GM23338 (cell line): Measurements from ENCODE around the gene CIAO3. TPM values are rescaled to one million over a fixed set of nuclear protein-coding genes. Genes with fewer than 3 reads are reported as not detected.

Experiments
- ATAC-seq: fragments of 200-7000 bp; cut with Tn5 transposase; 3 replicates; pipeline ENCODE4 v1.9.1; 2020
- DNase-seq: peaks from one replicate; pipeline ENCODE4 v3.0.0-alpha.2; 2015; ENCODE audit warnings: low spot score
- H2AFZ ChIP-seq: fragments of 200-600 bp; sonication (generic); 2 replicates; pipeline ENCODE4 v1.8.0; 2016; ENCODE audit warnings: antibody characterized with exemption, mild to moderate bottlenecking, moderate library complexity
- H3F3A ChIP-seq: fragments of 200-600 bp; sonication (generic); replicated peaks from 2 replicates; pipeline ENCODE4 v1.8.0; 2017; ENCODE audit warnings: antibody characterized with exemption, mixed run types, low read depth
- H3K27ac ChIP-seq: fragments of 200-600 bp; sonication (generic); 2 replicates; pipeline ENCODE4 v1.6.1; 2016; ENCODE audit warnings: low read depth
- H3K27me3 ChIP-seq: fragments of 200-600 bp; sonication (generic); 2 replicates; pipeline ENCODE4 v1.8.0; 2016; ENCODE audit warnings: mild to moderate bottlenecking, mixed run types, moderate library complexity; ENCODE audit not compliant: insufficient read depth
- H3K36me3 ChIP-seq: fragments of 200-600 bp; sonication (generic); 2 replicates; pipeline ENCODE4 v1.8.0; 2016; ENCODE audit warnings: mild to moderate bottlenecking; ENCODE audit not compliant: insufficient read depth
- H3K4me1 ChIP-seq: fragments of 200-600 bp; sonication (generic); 2 replicates; pipeline ENCODE4 v1.8.0; 2016; ENCODE audit warnings: mild to moderate bottlenecking, moderate library complexity; ENCODE audit not compliant: insufficient read depth
- H3K4me2 ChIP-seq: fragments of 200-600 bp; sonication (generic); 2 replicates; pipeline ENCODE4 v1.7.1; 2017; ENCODE audit warnings: mixed run types
- H3K4me3 ChIP-seq: fragments of 200-600 bp; sonication (generic); 2 replicates; pipeline ENCODE4 v1.6.1; 2016; ENCODE audit warnings: mixed run types
- H3K79me2 ChIP-seq: fragments of 200-600 bp; sonication (generic); replicated peaks from 2 replicates; pipeline ENCODE4 v1.8.0; 2017; ENCODE audit warnings: mild to moderate bottlenecking; ENCODE audit not compliant: insufficient read depth
- H3K9me2 ChIP-seq: fragments of 200-600 bp; sonication (generic); 2 replicates; pipeline ENCODE4 v1.8.0; 2017; ENCODE audit not compliant: insufficient read depth
- H4K20me1 ChIP-seq: fragments of 200-600 bp; sonication (generic); replicated peaks from 2 replicates; pipeline ENCODE4 v1.8.0; 2017; ENCODE audit warnings: mild to moderate bottlenecking; ENCODE audit not compliant: insufficient read depth
- H3K27ac Mint-ChIP-seq: 2 replicates; pipeline ENCODE4 v1.8.0; 2020; ENCODE audit warnings: inconsistent platforms, mild to moderate bottlenecking, moderate library complexity, mixed read lengths
- H3K27me3 Mint-ChIP-seq: 3 replicates; pipeline ENCODE4 v1.8.0; 2022; ENCODE audit warnings: low read depth, mild to moderate bottlenecking, moderate library complexity, mixed read lengths, inconsistent platforms; ENCODE audit not compliant: insufficient read depth, poor library complexity
- H3K36me3 Mint-ChIP-seq: 3 replicates; pipeline ENCODE4 v1.8.0; 2021; ENCODE audit warnings: low read depth, mild to moderate bottlenecking, inconsistent platforms, moderate library complexity, mixed read lengths
- H3K4me1 Mint-ChIP-seq: 3 replicates; pipeline ENCODE4 v1.8.0; 2020; ENCODE audit warnings: mild to moderate bottlenecking, inconsistent platforms, mixed read lengths
- H3K4me3 Mint-ChIP-seq: 3 replicates; pipeline ENCODE4 v1.8.0; 2021; ENCODE audit warnings: moderate library complexity, mild to moderate bottlenecking, inconsistent platforms, mixed read lengths
- H3K9me3 Mint-ChIP-seq: 3 replicates; pipeline ENCODE4 v1.8.0; 2020; ENCODE audit warnings: moderate library complexity, mild to moderate bottlenecking, inconsistent platforms, mixed read lengths
- CREB1 ChIP-seq: fragments of 250-450 bp; sonication (Bioruptor Pico); IDR thresholded peaks from 2 replicates; pipeline ENCODE4 v1.5.0; 2020; ENCODE audit warnings: low read depth, mild to moderate bottlenecking, moderate library complexity
- EZH2 ChIP-seq: fragments of 200-600 bp; sonication (generic); IDR thresholded peaks from one replicate; pipeline ENCODE4 v1.8.0; 2017; ENCODE audit warnings: antibody characterized with exemption, mild to moderate bottlenecking, low read depth; ENCODE audit not compliant: unreplicated experiment
- EZH2phosphoT487 ChIP-seq: fragments of 200-600 bp; sonication (generic); IDR thresholded peaks from one replicate; pipeline ENCODE4 v1.8.1; 2018; ENCODE audit warnings: antibody characterized with exemption; ENCODE audit not compliant: unreplicated experiment
- JUNB ChIP-seq: IDR thresholded peaks from one replicate; pipeline ENCODE4 v1.6.1; 2016; ENCODE audit warnings: antibody characterized with exemption; ENCODE audit not compliant: unreplicated experiment
- NANOG ChIP-seq: IDR thresholded peaks from 2 replicates; pipeline ENCODE4 v1.6.1; 2016; ENCODE audit warnings: antibody characterized with exemption, borderline replicate concordance
- POLR2AphosphoS5 ChIP-seq: IDR thresholded peaks from 2 replicates; pipeline ENCODE4 v1.6.1; 2016; ENCODE audit warnings: antibody characterized with exemption, low read depth
- STAT1 ChIP-seq: IDR thresholded peaks from one replicate; pipeline ENCODE4 v1.6.1; 2016; ENCODE audit warnings: antibody characterized with exemption; ENCODE audit not compliant: unreplicated experiment
- ZNF114 ChIP-seq: fragments of 250-450 bp; sonication (Bioruptor Pico); IDR thresholded peaks from 2 replicates; pipeline ENCODE4 v1.5.0; 2020; ENCODE audit warnings: mild to moderate bottlenecking, moderate library complexity
- ZNF331 ChIP-seq: fragments of 250-450 bp; sonication (Bioruptor Pico); IDR thresholded peaks from 2 replicates; pipeline ENCODE4 v1.5.0; 2020; ENCODE audit warnings: low read depth, mild to moderate bottlenecking, moderate library complexity
- polyA plus RNA-seq: library from polyadenylated mRNA; unstranded; fragments of >200 nt; fragmentation: Nextera tagmentation; extraction: Ambion mirVana; gene quantifications from 2 replicates; pipeline ENCODE4 v1.2.1, GENCODE V29; 2016
- total RNA-seq: library from RNA; depleted of rRNA; stranded (reverse); fragments of >200 nt; shearing (Covaris generic); gene quantifications from 2 replicates; pipeline ENCODE4 v1.2.3, GENCODE V29; 2014
- TF ChIP-seq, protein P1 (sequence below): IDR thresholded peaks from 2 replicates; pipeline ENCODE4 v1.6.1; 2016; ENCODE audit warnings: antibody characterized with exemption
- TF ChIP-seq, protein P2 (sequence below), 2 experiments: fragments of 200-600 bp in 1 of 2; sonication (generic) in 1 of 2; conservative IDR thresholded peaks; 2 replicates each; pipeline versions ENCODE4 v1.5.1 to v1.6.1; 2016 to 2017; ENCODE audit warnings: antibody characterized with exemption in 2 of 2, low read depth in 2 of 2, mild to moderate bottlenecking in 2 of 2, moderate library complexity in 1 of 2

CIAO3 gene
- total and polyA plus RNA-seq, 2 experiments from 2014 or later = 13.0 to 42.3 TPM

- H3K27me3 ChIP-seq = peaks cover 53% of the 10 kb centered on the region
- TF ChIP-seq CREB1 (CRISPR knock-in tag) (no peak), ZNF114 (no peak), STAT1 (no peak), ZNF331 (no peak), NANOG (no peak), POLR2AphosphoS5 (no peak)
- TF ChIP-seq, protein P1, sequence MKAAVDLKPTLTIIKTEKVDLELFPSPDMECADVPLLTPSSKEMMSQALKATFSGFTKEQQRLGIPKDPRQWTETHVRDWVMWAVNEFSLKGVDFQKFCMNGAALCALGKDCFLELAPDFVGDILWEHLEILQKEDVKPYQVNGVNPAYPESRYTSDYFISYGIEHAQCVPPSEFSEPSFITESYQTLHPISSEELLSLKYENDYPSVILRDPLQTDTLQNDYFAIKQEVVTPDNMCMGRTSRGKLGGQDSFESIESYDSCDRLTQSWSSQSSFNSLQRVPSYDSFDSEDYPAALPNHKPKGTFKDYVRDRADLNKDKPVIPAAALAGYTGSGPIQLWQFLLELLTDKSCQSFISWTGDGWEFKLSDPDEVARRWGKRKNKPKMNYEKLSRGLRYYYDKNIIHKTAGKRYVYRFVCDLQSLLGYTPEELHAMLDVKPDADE = no peak
- TF ChIP-seq, protein P2, sequence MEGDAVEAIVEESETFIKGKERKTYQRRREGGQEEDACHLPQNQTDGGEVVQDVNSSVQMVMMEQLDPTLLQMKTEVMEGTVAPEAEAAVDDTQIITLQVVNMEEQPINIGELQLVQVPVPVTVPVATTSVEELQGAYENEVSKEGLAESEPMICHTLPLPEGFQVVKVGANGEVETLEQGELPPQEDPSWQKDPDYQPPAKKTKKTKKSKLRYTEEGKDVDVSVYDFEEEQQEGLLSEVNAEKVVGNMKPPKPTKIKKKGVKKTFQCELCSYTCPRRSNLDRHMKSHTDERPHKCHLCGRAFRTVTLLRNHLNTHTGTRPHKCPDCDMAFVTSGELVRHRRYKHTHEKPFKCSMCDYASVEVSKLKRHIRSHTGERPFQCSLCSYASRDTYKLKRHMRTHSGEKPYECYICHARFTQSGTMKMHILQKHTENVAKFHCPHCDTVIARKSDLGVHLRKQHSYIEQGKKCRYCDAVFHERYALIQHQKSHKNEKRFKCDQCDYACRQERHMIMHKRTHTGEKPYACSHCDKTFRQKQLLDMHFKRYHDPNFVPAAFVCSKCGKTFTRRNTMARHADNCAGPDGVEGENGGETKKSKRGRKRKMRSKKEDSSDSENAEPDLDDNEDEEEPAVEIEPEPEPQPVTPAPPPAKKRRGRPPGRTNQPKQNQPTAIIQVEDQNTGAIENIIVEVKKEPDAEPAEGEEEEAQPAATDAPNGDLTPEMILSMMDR (conservative IDR thresholded peaks at IDR 0.05; ENCODE audit: low read depth in 2 of 2) = no peak
- peaks cover 12% of the 10 kb centered on the region; the same call in 1 of the 2 replicates for H3K4me1 ChIP-seq
- H3K4me2 ChIP-seq = peak overlapping the region; percentile 81
- H3K4me1 Mint-ChIP-seq = peaks cover 13% of the 10 kb centered on the region; the same call in 2 of the 3 replicates
- DNase-seq (peak; percentile 67), ATAC-seq (peak; percentile 2)
- H3K27ac Mint-ChIP-seq = no peak overlapping the region
- H3K4me3 Mint-ChIP-seq = peak overlapping the region; percentile 64
- H3K9me2 ChIP-seq = no peaks in the 10 kb centered on the region
- no peak overlapping the region for H3K27ac ChIP-seq
- H3K79me2 ChIP-seq = no peaks in the 10 kb centered on the region
- H2AFZ ChIP-seq = no peak overlapping the region
- H3K36me3 Mint-ChIP-seq = no peaks in the 10 kb centered on the region
- no peaks in the 10 kb centered on the region for H3K36me3 ChIP-seq
- H3K27me3 Mint-ChIP-seq = peaks cover 44% of the 10 kb centered on the region
- no peaks in the 10 kb centered on the region for H4K20me1 ChIP-seq
- H3F3A ChIP-seq = no peaks in the 10 kb centered on the region
- H3K9me3 Mint-ChIP-seq = peaks cover 4% of the 10 kb centered on the region; the same call in 1 of the 3 replicates
- peak overlapping the region; percentile 59; the same call in 1 of the 2 replicates for H3K4me3 ChIP-seq
Observed at GRCh38 chr16:716200-716568, 24.6 kb downstream of the CIAO3 start.

GRCh38 chr16:715477-716199 is 25.2 kb downstream of the CIAO3 start:
- ATAC-seq = peak; percentile 17
- H3K4me1 Mint-ChIP-seq = peaks cover 13% of the 10 kb centered on the region; the same call in 2 of the 3 replicates
- H3K36me3 Mint-ChIP-seq = no peaks in the 10 kb centered on the region
- peaks cover 44% of the 10 kb centered on the region for H3K27me3 Mint-ChIP-seq
- H3F3A ChIP-seq = no peaks in the 10 kb centered on the region
- peak; percentile 62 for DNase-seq
- H3K4me1 ChIP-seq = peaks cover 12% of the 10 kb centered on the region; the same call in 1 of the 2 replicates
- H3K9me2 ChIP-seq = no peaks in the 10 kb centered on the region
- H3K9me3 Mint-ChIP-seq = peaks cover 4% of the 10 kb centered on the region; the same call in 1 of the 3 replicates
- peak overlapping the region; percentile 59 for H3K4me3 ChIP-seq
- no peak overlapping the region for H3K27ac ChIP-seq
- peak; percentile 17 for TF ChIP-seq EZH2
- no peak for TF ChIP-seq NANOG
- TF ChIP-seq STAT1 = no peak
- TF ChIP-seq, protein P2 (conservative IDR thresholded peaks at IDR 0.05; ENCODE audit: low read depth in 2 of 2) = peak; percentile 9 to 54; a peak in 3 of 4 replicates
- no peak for TF ChIP-seq JUNB
- no peak for TF ChIP-seq ZNF331
- no peak for TF ChIP-seq EZH2phosphoT487
- no peaks in the 10 kb centered on the region for H4K20me1 ChIP-seq
- no peak overlapping the region for H2AFZ ChIP-seq
- peak overlapping the region; percentile 64 for H3K4me3 Mint-ChIP-seq
- no peak overlapping the region for H3K27ac Mint-ChIP-seq
- H3K27me3 ChIP-seq = peaks cover 53% of the 10 kb centered on the region
- H3K79me2 ChIP-seq = no peaks in the 10 kb centered on the region
- H3K4me2 ChIP-seq = peak overlapping the region; percentile 81
- H3K36me3 ChIP-seq = no peaks in the 10 kb centered on the region
